ENCODE data around the gene KLHL13. TPM values are rescaled to one million over a fixed set of nuclear protein-coding genes. Genes with fewer than 3 reads are reported as not detected.
"Not testable (repeated sequence)": the region's sequence is repeated elsewhere in the genome, so short reads cannot be mapped to it uniquely, and the experiment has no call there.

Gene KLHL13
- total RNA-seq, 1 experiment from 2014 or later: not detected

GRCh38 chrX:118129681-118130080, 13.1 kb upstream of the KLHL13 start:
- Histone ChIP-seq H3K4me3 (no peak overlapping the region), H3K9me3 (ENCODE audit: insufficient read depth, low read depth) (no peaks in the 10 kb centered on the region), H3K79me2 (ENCODE audit: low read depth) (no peaks in the 10 kb centered on the region), H3F3A (ENCODE audit: insufficient read depth, low read depth) (no peaks in the 10 kb centered on the region), H3K4me2 (no peak overlapping the region), H2AFZ (no peak overlapping the region), H3K36me3 (ENCODE audit: low read depth) (no peaks in the 10 kb centered on the region), H3K9me2 (ENCODE audit: insufficient read depth) (no peaks in the 10 kb centered on the region), H3K27me3 (ENCODE audit: insufficient read depth, low read depth) (no peaks in the 10 kb centered on the region), H3K4me1 (replicated peaks; ENCODE audit: insufficient read depth) (no peaks in the 10 kb centered on the region), H3K27ac (no peak overlapping the region), H4K20me1 (ENCODE audit: insufficient read depth) (no peaks in the 10 kb centered on the region)
- TF ChIP-seq CTCF (conservative IDR thresholded peaks at IDR 0.05): no peak
- no peak for TF ChIP-seq EZH2 (IDR thresholded peaks at IDR 0.05; ENCODE audit: low read depth)
- no TSS peak for BruUV-seq (replicated peaks)
- intact Hi-C loops (cut with micrococcal nuclease; ENCODE audit: unreplicated experiment): no loop called here
- CTCF ChIA-PET: no interaction called here
- POLR2A ChIA-PET (ENCODE audit: unreplicated experiment): no interaction called here
- DNase-seq: no peak

- Histone ChIP-seq H3K27ac (no peak overlapping the region), H3K79me2 (ENCODE audit: low read depth) (no peaks in the 10 kb centered on the region), H3K4me1 (replicated peaks; ENCODE audit: insufficient read depth) (no peaks in the 10 kb centered on the region), H3K27me3 (ENCODE audit: insufficient read depth, low read depth) (no peaks in the 10 kb centered on the region), H3K9me2 (ENCODE audit: insufficient read depth) (no peaks in the 10 kb centered on the region), H3K4me3 (no peak overlapping the region), H3K9me3 (ENCODE audit: insufficient read depth, low read depth) (no peaks in the 10 kb centered on the region), H3F3A (ENCODE audit: insufficient read depth, low read depth) (no peaks in the 10 kb centered on the region), H3K36me3 (ENCODE audit: low read depth) (no peaks in the 10 kb centered on the region), H3K4me2 (no peak overlapping the region), H4K20me1 (ENCODE audit: insufficient read depth) (no peaks in the 10 kb centered on the region), H2AFZ (no peak overlapping the region)
- no peak for DNase-seq
- ChIA-PET POLR2A (ENCODE audit: unreplicated experiment) (no interaction called here), CTCF (no interaction called here)
- no TSS peak for BruUV-seq (replicated peaks)
- TF ChIP-seq CTCF (conservative IDR thresholded peaks at IDR 0.05) (no peak), EZH2 (IDR thresholded peaks at IDR 0.05; ENCODE audit: low read depth) (no peak)
- intact Hi-C loops (cut with micrococcal nuclease; ENCODE audit: unreplicated experiment): no loop called here
These were observed 12.1 kb upstream of the KLHL13 start for GRCh38 chrX:118128724-118129123.

- Histone ChIP-seq H3K9me2 (ENCODE audit: insufficient read depth) (no peaks in the 10 kb centered on the region), H3K4me1 (replicated peaks; ENCODE audit: insufficient read depth) (no peaks in the 10 kb centered on the region), H3K27me3 (ENCODE audit: insufficient read depth, low read depth) (no peaks in the 10 kb centered on the region), H3K9me3 (ENCODE audit: insufficient read depth, low read depth) (no peaks in the 10 kb centered on the region), H3K36me3 (ENCODE audit: low read depth) (no peaks in the 10 kb centered on the region), H3K4me2 (no peak overlapping the region), H3F3A (ENCODE audit: insufficient read depth, low read depth) (no peaks in the 10 kb centered on the region), H3K4me3 (no peak overlapping the region), H3K27ac (no peak overlapping the region), H3K79me2 (ENCODE audit: low read depth) (no peaks in the 10 kb centered on the region), H2AFZ (no peak overlapping the region), H4K20me1 (ENCODE audit: insufficient read depth) (no peaks in the 10 kb centered on the region)
- POLR2A ChIA-PET (ENCODE audit: unreplicated experiment): no interaction called here
- intact Hi-C loops (cut with micrococcal nuclease; ENCODE audit: unreplicated experiment): no loop called here
- DNase-seq: no peak
- TF ChIP-seq EZH2 (IDR thresholded peaks at IDR 0.05; ENCODE audit: low read depth) (no peak), CTCF (conservative IDR thresholded peaks at IDR 0.05) (no peak)
- BruUV-seq (replicated peaks): no TSS peak
- CTCF ChIA-PET: no interaction called here
These were observed 9.7 kb upstream of the KLHL13 start for GRCh38 chrX:118126286-118126685.

- H3K9me3 ChIP-seq (ENCODE audit: insufficient read depth, low read depth); CTCF ChIA-PET; H3K4me1 ChIP-seq (replicated peaks; ENCODE audit: insufficient read depth); H4K20me1 ChIP-seq (ENCODE audit: insufficient read depth); H3K27ac ChIP-seq; H3K27me3 ChIP-seq (ENCODE audit: insufficient read depth, low read depth); H3F3A ChIP-seq (ENCODE audit: insufficient read depth, low read depth); BruUV-seq (replicated peaks); H3K9me2 ChIP-seq (ENCODE audit: insufficient read depth); intact Hi-C loops (cut with micrococcal nuclease; ENCODE audit: unreplicated experiment); H3K4me2 ChIP-seq; H3K4me3 ChIP-seq; H2AFZ ChIP-seq; DNase-seq; H3K36me3 ChIP-seq (ENCODE audit: low read depth); H3K79me2 ChIP-seq (ENCODE audit: low read depth): not testable (repeated sequence)
- POLR2A ChIA-PET (ENCODE audit: unreplicated experiment): interaction anchor here (0.5 kb wide), 1 partner anchor 467 kb away, joined by 6 read pairs; no protein-coding TSS in a partner anchor
These were observed 7.6 kb upstream of the KLHL13 start for GRCh38 chrX:118124243-118124642.
